IPS-18a (cell line): Measurements from ENCODE around the gene URAD.

Experiments used
- H3K27ac ChIP-seq: one replicate; pipeline ENCODE4 v1.5.1; 2013; ENCODE audit warnings: low read length
- H3K27me3 ChIP-seq: one replicate; pipeline ENCODE4 v1.6.1; 2013; ENCODE audit warnings: mild to moderate bottlenecking, low read length; ENCODE audit not compliant: control insufficient read depth, insufficient read depth
- H3K36me3 ChIP-seq: one replicate; pipeline ENCODE4 v1.6.1; 2013; ENCODE audit warnings: low read depth, low read length; ENCODE audit not compliant: control insufficient read depth
- H3K4me1 ChIP-seq: one replicate; pipeline ENCODE4 v1.6.1; 2013; ENCODE audit warnings: low read depth, low read length; ENCODE audit not compliant: control insufficient read depth
- H3K4me3 ChIP-seq: one replicate; pipeline ENCODE4 v1.5.1; 2013; ENCODE audit warnings: low read length
- H3K9ac ChIP-seq: one replicate; pipeline ENCODE4 v1.6.1; 2013; ENCODE audit warnings: mild to moderate bottlenecking, low read length, moderate library complexity
- H3K9me3 ChIP-seq: one replicate; pipeline ENCODE4 v1.6.1; 2013; ENCODE audit warnings: low read depth, low read length; ENCODE audit not compliant: control insufficient read depth

URAD gene

DNA sequence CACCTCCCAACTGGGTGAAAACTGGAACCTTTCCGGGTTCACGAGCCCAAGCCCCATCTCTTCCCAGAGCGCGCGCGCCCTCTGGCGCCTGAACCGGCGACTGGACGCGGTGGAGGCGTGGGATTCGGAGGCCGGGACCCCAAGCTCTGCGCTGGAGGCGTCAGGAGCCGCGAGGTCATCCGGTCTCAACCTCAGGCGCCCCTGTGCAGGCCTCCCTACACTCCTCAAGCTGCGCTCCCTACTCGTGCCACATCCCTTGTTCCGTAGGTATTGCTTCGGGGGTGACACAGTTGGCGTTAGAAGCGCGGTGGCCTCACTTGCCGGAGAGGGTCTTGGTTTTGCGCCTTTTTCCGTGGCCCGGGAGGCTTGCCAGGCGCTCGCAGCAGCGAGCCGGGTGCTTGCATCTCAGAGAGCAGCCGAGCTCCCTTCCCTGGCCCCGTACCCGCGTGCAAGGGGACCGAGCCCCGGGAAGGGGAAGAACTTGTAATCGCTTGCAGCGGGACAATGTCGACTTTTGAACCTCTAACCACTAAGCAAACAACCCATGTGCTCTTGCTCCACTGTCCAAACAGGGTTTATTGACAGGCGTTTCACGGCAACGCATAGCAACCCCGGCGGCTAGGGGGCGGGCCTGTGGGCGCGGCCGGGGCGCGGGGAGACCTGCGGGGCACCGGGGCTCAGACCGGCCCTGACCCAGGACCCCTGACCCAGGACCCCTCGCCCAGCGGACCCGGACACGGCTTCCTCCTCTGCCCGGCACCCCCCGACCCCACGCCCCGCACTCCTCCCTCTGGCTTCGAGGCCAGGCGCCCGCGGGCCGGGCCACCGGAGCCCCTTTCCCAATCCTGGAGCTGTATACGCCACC lies 27.9 kb downstream of the URAD start:
- Histone ChIP-seq H3K27ac (no peak overlapping the region), H3K4me1 (peaks cover 26% of the 10 kb centered on the region), H3K4me3 (peak overlapping the region; percentile 41), H3K27me3 (peaks cover 100% of the 10 kb centered on the region), H3K36me3 (no peaks in the 10 kb centered on the region), H3K9ac (peak overlapping the region; percentile 36), H3K9me3 (no peaks in the 10 kb centered on the region)

DNA sequence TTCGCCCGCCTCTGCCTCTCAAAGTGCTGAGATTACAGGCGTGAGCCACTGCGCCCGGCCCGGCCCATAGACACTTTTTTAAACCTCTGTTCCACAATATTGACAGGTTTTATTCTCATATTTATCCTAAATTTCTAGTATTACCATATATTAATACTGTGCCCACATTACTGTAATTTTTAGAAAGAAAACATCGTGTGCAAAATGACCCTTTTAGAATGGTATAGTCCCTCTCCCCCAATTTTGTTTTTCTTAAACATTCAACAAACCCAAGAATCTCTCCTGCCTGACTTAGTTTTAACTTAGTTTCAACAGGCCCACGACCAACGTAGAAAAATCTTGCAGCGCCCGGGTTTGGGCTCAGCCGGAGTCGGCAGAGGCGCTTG lies 28.5 kb downstream of the URAD start:
- Histone ChIP-seq H3K9ac (no peak overlapping the region), H3K4me1 (peaks cover 21% of the 10 kb centered on the region), H3K27me3 (peaks cover 100% of the 10 kb centered on the region), H3K9me3 (no peaks in the 10 kb centered on the region), H3K27ac (no peak overlapping the region), H3K36me3 (no peaks in the 10 kb centered on the region), H3K4me3 (no peak overlapping the region)

DNA sequence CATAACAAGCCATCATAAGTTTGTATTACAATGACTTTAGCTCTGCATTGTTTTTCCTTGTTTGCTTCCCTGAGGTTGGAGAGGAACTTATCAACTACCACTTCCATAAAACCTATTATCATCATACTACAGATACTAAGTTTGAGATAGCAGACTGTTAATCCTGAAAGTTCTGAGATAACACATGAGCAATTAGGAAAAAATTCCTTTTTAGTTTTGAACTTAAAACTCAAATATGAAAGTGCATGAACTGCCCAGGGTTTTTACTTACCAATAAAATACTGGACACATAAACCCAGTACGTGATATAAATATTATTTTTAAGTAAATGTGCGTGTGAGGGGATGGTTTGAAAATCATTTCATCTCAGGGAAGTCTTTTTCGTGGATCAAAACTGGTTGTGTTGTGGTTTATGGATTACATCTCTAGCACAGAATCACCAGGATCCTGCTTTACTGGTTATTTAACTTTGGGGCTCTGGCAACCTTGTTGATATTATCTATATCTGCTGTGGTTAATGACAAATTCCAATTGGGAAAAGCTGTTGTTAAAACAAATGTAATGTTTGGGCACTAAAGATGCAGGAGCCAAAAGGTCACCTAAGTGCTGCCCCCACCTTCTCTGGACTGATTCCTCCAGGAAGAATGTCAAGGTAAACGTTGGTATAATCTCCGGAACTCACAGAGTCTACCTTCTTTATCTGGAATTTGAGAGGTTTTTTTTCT lies 31.8 kb downstream of the URAD start:
- Histone ChIP-seq H3K36me3 (no peaks in the 10 kb centered on the region), H3K4me3 (no peak overlapping the region), H3K4me1 (peaks cover 9% of the 10 kb centered on the region), H3K9ac (no peak overlapping the region), H3K27ac (no peak overlapping the region), H3K27me3 (peaks cover 100% of the 10 kb centered on the region), H3K9me3 (no peaks in the 10 kb centered on the region)

DNA sequence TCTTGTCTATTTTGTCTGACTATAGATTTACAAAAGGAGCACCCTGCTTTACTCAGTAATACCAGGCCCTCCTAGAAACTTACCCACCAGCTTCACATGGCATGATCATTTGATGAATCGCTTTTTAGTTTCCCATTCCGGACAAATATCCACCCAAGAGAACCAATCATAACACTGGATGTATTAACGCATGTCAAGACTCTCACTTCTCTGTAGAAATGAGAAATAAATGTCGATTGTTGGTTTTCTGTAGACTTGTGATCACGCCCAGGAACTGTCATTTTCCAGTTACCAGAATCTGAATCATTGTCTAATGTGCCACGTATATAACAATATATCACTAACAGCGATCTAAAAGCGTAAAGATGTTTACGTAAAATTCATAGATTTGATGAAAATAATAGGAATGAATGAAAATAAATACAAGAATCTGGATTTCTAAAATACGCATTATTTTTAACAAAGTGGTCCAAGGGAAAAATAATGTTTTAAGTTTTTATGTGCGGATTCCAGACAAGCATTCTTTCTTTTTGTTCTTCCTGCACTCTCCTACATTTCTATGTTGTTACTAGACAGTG lies 33.4 kb downstream of the URAD start:
- H3K9me3 ChIP-seq = no peaks in the 10 kb centered on the region
- no peak overlapping the region for H3K27ac ChIP-seq
- H3K27me3 ChIP-seq = peaks cover 100% of the 10 kb centered on the region
- H3K4me1 ChIP-seq = no peaks in the 10 kb centered on the region
- H3K36me3 ChIP-seq = no peaks in the 10 kb centered on the region
- no peak overlapping the region for H3K4me3 ChIP-seq
- H3K9ac ChIP-seq = no peak overlapping the region

DNA sequence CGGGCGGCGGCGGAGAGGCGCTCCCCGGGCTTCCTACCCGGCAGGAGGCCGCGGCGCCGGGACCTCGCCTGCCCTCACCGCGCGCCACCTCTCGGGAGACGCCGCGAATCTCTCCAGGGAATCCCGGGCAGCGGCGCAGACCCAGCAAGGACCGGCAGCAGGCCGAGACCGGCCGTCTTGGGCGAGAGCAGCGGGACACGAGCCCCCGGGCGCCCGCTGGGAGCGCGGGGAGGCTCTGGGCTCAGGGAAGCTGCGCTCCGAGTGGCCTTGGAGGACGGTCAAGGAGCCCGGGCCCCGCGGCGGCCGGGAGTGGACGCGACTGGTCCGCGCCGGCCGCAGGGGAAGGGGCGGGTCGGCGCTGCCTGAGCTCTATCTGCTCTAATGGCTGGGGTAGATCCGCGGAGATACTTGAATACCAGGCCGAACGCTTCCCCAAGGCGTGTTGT lies 34.1 kb downstream of the URAD start:
- H3K9ac ChIP-seq = no peak overlapping the region
- peaks cover 100% of the 10 kb centered on the region for H3K27me3 ChIP-seq
- no peaks in the 10 kb centered on the region for H3K4me1 ChIP-seq
- H3K36me3 ChIP-seq = no peaks in the 10 kb centered on the region
- no peaks in the 10 kb centered on the region for H3K9me3 ChIP-seq
- no peak overlapping the region for H3K27ac ChIP-seq
- H3K4me3 ChIP-seq = peak overlapping the region; percentile 28

DNA sequence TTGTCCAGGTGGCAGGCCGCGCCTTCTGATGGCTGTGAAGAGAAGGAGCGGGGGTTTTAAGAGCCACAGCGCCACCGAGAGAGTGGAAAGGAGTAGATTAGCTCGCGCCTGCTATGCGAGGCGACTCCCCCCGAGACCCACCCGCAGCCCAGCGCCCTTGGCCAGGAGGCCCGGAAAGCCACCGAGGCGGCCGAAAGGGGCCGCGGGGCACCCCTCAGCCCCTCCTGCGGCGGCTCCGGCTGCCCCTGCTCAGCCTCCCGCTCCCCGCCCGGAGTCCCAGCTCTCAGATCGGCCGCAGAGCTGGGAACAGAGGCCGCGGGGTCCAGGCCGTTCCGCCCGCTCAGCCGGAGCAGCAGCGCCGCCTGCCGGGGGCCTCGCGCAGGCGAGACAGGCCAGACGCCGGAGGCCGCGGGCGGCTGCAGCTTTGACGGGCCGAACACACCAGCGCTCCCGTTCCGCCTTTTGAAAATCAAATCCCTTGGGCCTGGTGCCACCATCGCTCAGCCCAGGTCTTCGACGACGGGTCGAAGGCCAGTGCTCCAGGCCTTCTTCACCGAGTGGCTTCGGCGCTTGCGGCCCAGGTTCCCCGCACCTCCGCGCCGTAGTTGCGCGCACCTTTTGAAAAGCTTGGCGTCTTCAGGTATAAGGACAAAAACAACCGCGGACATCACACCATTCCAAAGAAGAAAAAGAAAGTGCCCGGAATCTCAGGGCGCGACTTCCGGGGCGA lies 34.7 kb downstream of the URAD start:
- no peaks in the 10 kb centered on the region for H3K36me3 ChIP-seq
- H3K9me3 ChIP-seq = no peaks in the 10 kb centered on the region
- no peak overlapping the region for H3K27ac ChIP-seq
- peaks cover 100% of the 10 kb centered on the region for H3K27me3 ChIP-seq
- no peaks in the 10 kb centered on the region for H3K4me1 ChIP-seq
- no peak overlapping the region for H3K9ac ChIP-seq
- H3K4me3 ChIP-seq = peak overlapping the region; percentile 43

DNA sequence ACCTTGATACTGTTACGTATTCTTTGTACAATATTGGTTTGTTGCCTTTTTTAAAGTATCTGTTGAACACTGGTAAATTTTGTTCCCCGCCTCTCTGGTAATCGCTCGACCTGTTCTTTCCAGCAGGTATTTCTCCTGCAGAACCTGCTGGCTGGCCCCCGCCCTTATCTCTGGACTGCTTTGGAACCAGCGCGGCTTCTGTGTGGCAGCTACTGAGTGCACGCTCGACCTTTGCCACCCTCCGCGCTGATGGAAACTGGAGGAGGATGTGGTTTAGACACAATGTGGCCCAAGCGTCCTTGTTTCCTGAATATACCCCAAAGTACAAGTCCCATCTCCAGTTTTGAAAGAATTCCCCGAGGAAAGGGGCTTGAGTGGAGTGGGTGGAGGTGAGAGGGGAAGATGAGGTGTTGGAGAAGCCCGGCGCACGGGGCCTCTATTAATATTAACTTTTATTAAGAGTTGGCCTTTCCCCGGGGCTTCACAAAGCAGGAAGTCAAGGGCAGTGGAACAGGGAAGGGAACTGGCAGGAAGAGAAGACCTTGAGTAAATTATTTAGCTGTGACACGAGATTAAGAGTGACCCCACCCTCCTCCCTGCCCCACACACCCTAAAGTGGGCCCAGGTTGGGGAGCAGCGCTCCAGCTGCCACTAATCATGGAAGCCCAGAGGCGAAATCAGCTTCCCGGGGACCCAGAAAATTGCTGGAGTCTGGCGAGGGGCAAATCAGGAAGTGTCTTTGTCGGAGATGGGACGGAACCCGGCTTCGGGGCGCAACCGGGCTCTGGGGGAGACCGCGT lies 35.4 kb downstream of the URAD start:
- Histone ChIP-seq H3K36me3 (no peaks in the 10 kb centered on the region), H3K9ac (no peak overlapping the region), H3K27ac (no peak overlapping the region), H3K4me1 (no peaks in the 10 kb centered on the region), H3K9me3 (no peaks in the 10 kb centered on the region), H3K4me3 (peak overlapping the region; percentile 43), H3K27me3 (peaks cover 93% of the 10 kb centered on the region)

DNA sequence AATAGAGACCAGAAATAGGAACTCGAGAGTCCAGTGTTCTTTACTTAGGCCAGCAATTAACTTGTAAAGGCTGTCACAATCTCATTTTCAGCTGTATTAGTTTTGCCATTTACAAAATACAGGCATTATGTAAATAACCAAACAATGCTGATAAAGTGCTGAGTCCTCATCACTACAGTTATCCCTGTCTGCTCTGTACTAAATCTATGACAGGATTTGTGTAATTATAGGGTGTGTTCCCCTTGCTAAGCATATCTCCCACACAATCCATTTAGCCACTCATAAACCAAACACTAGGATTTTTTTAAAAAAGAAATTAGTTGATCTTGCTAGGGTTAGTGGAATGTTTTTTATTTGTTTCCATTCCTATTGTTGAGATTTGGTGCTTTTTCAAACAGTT lies 45.5 kb downstream of the URAD start:
- H3K9ac ChIP-seq = no peak overlapping the region
- H3K9me3 ChIP-seq = no peaks in the 10 kb centered on the region
- H3K27ac ChIP-seq = no peak overlapping the region
- no peaks in the 10 kb centered on the region for H3K36me3 ChIP-seq
- peaks cover 43% of the 10 kb centered on the region for H3K27me3 ChIP-seq
- no peak overlapping the region for H3K4me3 ChIP-seq
- H3K4me1 ChIP-seq = no peaks in the 10 kb centered on the region

DNA sequence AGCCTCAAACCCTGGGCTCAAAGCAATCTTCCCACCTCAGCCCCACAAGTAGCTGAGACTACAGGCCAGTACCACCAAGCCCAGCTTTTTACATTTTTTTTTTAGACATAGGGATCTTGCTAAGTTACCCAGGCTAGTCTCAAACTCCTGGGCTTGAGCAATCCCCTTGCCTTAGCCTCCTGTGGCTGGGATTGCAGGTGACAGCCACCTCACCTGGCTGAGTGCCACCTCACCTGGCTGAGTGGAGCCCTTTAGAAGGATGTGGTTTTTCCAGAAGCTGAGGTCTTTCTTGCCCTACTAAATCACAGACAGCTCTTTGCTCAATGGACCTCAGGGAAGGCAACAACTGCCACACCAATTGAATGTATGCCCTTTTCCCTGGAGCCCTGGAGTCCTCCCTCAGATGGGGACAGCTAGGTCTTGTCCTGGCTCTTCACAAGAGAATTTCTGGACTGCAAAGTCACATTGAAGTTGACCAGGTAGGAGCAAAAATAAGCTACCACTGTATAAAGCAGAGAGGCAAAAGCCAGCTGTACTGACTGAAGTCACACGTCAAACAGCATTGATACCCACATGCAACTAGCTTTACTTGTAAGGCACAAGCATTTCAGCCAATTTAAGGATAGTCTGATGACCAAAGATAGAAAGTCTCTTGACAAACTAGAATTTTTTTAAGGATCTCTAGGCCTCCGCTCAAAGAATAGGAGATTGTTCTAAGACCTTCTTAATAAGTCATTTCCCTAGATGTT lies 54.7 kb downstream of the URAD start:
- peaks cover 4% of the 10 kb centered on the region for H3K4me1 ChIP-seq
- H3K9me3 ChIP-seq = no peaks in the 10 kb centered on the region
- H3K9ac ChIP-seq = no peak overlapping the region
- no peak overlapping the region for H3K27ac ChIP-seq
- H3K27me3 ChIP-seq = peaks cover 58% of the 10 kb centered on the region
- H3K36me3 ChIP-seq = no peaks in the 10 kb centered on the region
- H3K4me3 ChIP-seq = no peak overlapping the region

DNA sequence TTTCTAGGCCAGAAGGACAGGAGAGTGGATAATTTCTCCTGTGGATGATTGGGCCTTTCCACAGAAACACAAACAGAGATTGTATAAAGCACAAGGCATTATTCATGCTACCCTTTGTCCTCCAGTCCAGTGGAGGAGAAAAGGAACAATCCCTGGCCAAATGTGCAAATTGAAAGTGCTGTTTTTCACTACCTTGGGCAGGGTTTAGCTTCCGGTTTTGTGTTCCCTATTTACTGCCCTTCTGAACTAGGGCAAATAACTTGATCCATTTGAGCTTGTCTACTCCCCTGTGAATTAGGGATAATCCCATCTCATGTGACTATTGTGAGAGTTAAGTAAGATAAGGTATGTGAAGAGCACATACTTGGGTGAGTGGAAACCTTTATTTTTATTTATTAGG lies 55.4 kb downstream of the URAD start:
- Histone ChIP-seq H3K9ac (no peak overlapping the region), H3K4me1 (peaks cover 4% of the 10 kb centered on the region), H3K27me3 (peaks cover 64% of the 10 kb centered on the region), H3K27ac (no peak overlapping the region), H3K4me3 (no peak overlapping the region), H3K9me3 (no peaks in the 10 kb centered on the region), H3K36me3 (no peaks in the 10 kb centered on the region)
